Measurements from ENCODE around the gene ATE1.

Gene ATE1

GRCh38 chr10:121899727-121900126, 28.1 kb downstream of the ATE1 start:
- WGBS (ENCODE audit: extremely low coverage, insufficient coverage, insufficient read length), result no CpG with 5 or more reads among the region's 4 CpGs
- no peaks in the 10 kb centered on the region for H3K27me3 ChIP-seq (ENCODE audit: insufficient read depth, low read length)
- H2BK12ac ChIP-seq (ENCODE audit: low read length), result no peak overlapping the region
- no peak overlapping the region for H4K12ac ChIP-seq (ENCODE audit: low read depth, low read length)
- no peak overlapping the region for H3K4me2 ChIP-seq (ENCODE audit: low read length)
- no peak overlapping the region for H3K14ac ChIP-seq (ENCODE audit: low read length)
- no peak for DNase-seq
- H3K9me3 ChIP-seq (ENCODE audit: insufficient read depth, low read depth, low read length), result no peaks in the 10 kb centered on the region
- H2AFZ ChIP-seq (ENCODE audit: insufficient read depth, low read length, poor library complexity), result no peak overlapping the region
- no peak overlapping the region for H3K4me3 ChIP-seq (ENCODE audit: low read depth, low read length)
- no peaks in the 10 kb centered on the region for H3K79me2 ChIP-seq (ENCODE audit: control insufficient read depth, insufficient read depth, low read length, poor library complexity)
- no peak overlapping the region for H3K18ac ChIP-seq (ENCODE audit: low read length)
- no peak overlapping the region for H2AK5ac ChIP-seq (ENCODE audit: low read length)
- H4K91ac ChIP-seq (ENCODE audit: low read depth, low read length), result no peak overlapping the region
- no peak overlapping the region for H3K23ac ChIP-seq (ENCODE audit: low read length)
- no peak overlapping the region for H3K9ac ChIP-seq (ENCODE audit: low read length)
- H3K36me3 ChIP-seq (ENCODE audit: control insufficient read depth in 1 of 2, insufficient read depth in 2 of 2, low read length in 2 of 2), result peaks cover 0 to 1% of the 10 kb centered on the region in 2 experiments
- no peak overlapping the region for H2BK120ac ChIP-seq (ENCODE audit: insufficient read depth, low read length, poor library complexity)
- no peak overlapping the region for H3K27ac ChIP-seq (ENCODE audit: low read depth, low read length)
- H4K8ac ChIP-seq (ENCODE audit: low read depth, low read length), result no peak overlapping the region
- no peaks in the 10 kb centered on the region for H3K4me1 ChIP-seq (ENCODE audit: control insufficient read depth in 1 of 2, insufficient read depth in 2 of 2, low read length in 2 of 2)
- no peak overlapping the region for H3K4ac ChIP-seq (ENCODE audit: low read depth, low read length)
- no peak overlapping the region for H2BK5ac ChIP-seq (ENCODE audit: low read depth, low read length, poor library complexity)
- no peaks in the 10 kb centered on the region for H3K79me1 ChIP-seq (ENCODE audit: low read length)

DNA sequence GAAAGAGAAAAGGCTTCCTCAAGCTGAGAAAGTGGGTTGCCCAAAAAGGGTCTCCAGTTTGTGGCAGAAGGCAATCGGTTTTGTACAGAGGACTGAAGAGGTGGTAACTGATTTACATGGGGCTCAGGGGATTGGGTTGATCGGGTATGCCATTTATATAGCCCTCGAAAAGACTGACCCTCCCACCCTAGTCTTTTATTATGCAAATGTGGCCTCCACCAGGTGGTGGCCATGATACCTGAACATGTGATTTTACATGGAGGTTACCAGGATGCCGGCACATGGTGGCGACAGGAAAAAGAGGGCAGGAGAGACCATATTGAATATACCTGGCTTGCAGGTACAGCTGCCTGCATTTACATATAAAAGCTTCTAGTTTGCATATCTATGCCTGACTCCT, 36.7 kb downstream of the ATE1 start:
- H3K27me3 ChIP-seq (ENCODE audit: insufficient read depth, low read length), result no peaks in the 10 kb centered on the region
- H3K9me3 ChIP-seq (ENCODE audit: insufficient read depth, low read depth, low read length), result no peaks in the 10 kb centered on the region
- no peak overlapping the region for H4K8ac ChIP-seq (ENCODE audit: low read depth, low read length)
- peaks cover 2 to 7% of the 10 kb centered on the region in 2 experiments for H3K36me3 ChIP-seq (ENCODE audit: control insufficient read depth in 1 of 2, insufficient read depth in 2 of 2, low read length in 2 of 2)
- H3K9ac ChIP-seq (ENCODE audit: low read length), result no peak overlapping the region
- H3K18ac ChIP-seq (ENCODE audit: low read length), result no peak overlapping the region
- H3K23ac ChIP-seq (ENCODE audit: low read length), result no peak overlapping the region
- H4K12ac ChIP-seq (ENCODE audit: low read depth, low read length), result no peak overlapping the region
- H3K79me2 ChIP-seq (ENCODE audit: control insufficient read depth, insufficient read depth, low read length, poor library complexity), result no peaks in the 10 kb centered on the region
- H2AFZ ChIP-seq (ENCODE audit: insufficient read depth, low read length, poor library complexity), result no peak overlapping the region
- no peak overlapping the region for H3K27ac ChIP-seq (ENCODE audit: low read depth, low read length)
- WGBS (ENCODE audit: extremely low coverage, insufficient coverage, insufficient read length), result no CpG with 5 or more reads among the region's 5 CpGs
- H3K79me1 ChIP-seq (ENCODE audit: low read length), result no peaks in the 10 kb centered on the region
- H3K4me3 ChIP-seq (ENCODE audit: low read depth, low read length), result no peak overlapping the region
- no peak overlapping the region for H4K91ac ChIP-seq (ENCODE audit: low read depth, low read length)
- no peak overlapping the region for H3K4ac ChIP-seq (ENCODE audit: low read depth, low read length)
- DNase-seq, result no peak
- H2BK5ac ChIP-seq (ENCODE audit: low read depth, low read length, poor library complexity), result no peak overlapping the region
- H2BK12ac ChIP-seq (ENCODE audit: low read length), result no peak overlapping the region
- no peaks in the 10 kb centered on the region for H3K4me1 ChIP-seq (ENCODE audit: control insufficient read depth in 1 of 2, insufficient read depth in 2 of 2, low read length in 2 of 2)
- H2AK5ac ChIP-seq (ENCODE audit: low read length), result no peak overlapping the region
- no peak overlapping the region for H3K14ac ChIP-seq (ENCODE audit: low read length)
- no peak overlapping the region for H2BK120ac ChIP-seq (ENCODE audit: insufficient read depth, low read length, poor library complexity)
- H3K4me2 ChIP-seq (ENCODE audit: low read length), result no peak overlapping the region

GRCh38 chr10:121889212-121889611, 38.6 kb downstream of the ATE1 start:
- Histone ChIP-seq H2BK12ac (ENCODE audit: low read length) (no peak overlapping the region), H3K23ac (ENCODE audit: low read length) (no peak overlapping the region), H2AK5ac (ENCODE audit: low read length) (no peak overlapping the region), H3K9ac (ENCODE audit: low read length) (no peak overlapping the region), H3K27me3 (ENCODE audit: insufficient read depth, low read length) (no peaks in the 10 kb centered on the region), H4K8ac (ENCODE audit: low read depth, low read length) (no peak overlapping the region), H3K79me2 (ENCODE audit: control insufficient read depth, insufficient read depth, low read length, poor library complexity) (no peaks in the 10 kb centered on the region), H4K12ac (ENCODE audit: low read depth, low read length) (no peak overlapping the region), H4K91ac (ENCODE audit: low read depth, low read length) (no peak overlapping the region), H3K9me3 (ENCODE audit: insufficient read depth, low read depth, low read length) (no peaks in the 10 kb centered on the region), H3K79me1 (ENCODE audit: low read length) (no peaks in the 10 kb centered on the region), H3K14ac (ENCODE audit: low read length) (no peak overlapping the region), H3K4me3 (ENCODE audit: low read depth, low read length) (no peak overlapping the region), H2BK120ac (ENCODE audit: insufficient read depth, low read length, poor library complexity) (no peak overlapping the region), H2BK5ac (ENCODE audit: low read depth, low read length, poor library complexity) (no peak overlapping the region), H3K4ac (ENCODE audit: low read depth, low read length) (no peak overlapping the region), H3K4me1 (ENCODE audit: control insufficient read depth in 1 of 2, insufficient read depth in 2 of 2, low read length in 2 of 2) (no peaks in the 10 kb centered on the region), H3K18ac (ENCODE audit: low read length) (no peak overlapping the region), H2AFZ (ENCODE audit: insufficient read depth, low read length, poor library complexity) (no peak overlapping the region), H3K27ac (ENCODE audit: low read depth, low read length) (no peak overlapping the region), H3K4me2 (ENCODE audit: low read length) (no peak overlapping the region), H3K36me3 (ENCODE audit: control insufficient read depth in 1 of 2, insufficient read depth in 2 of 2, low read length in 2 of 2) (peaks cover 2 to 6% of the 10 kb centered on the region in 2 experiments)
- no peak for DNase-seq
- WGBS (ENCODE audit: extremely low coverage, insufficient coverage, insufficient read length), result no CpG with 5 or more reads among the region's 5 CpGs

GRCh38 chr10:121886997-121887622, 40.7 kb downstream of the ATE1 start:
- H4K91ac ChIP-seq (ENCODE audit: low read depth, low read length), result no peak overlapping the region
- no peak overlapping the region for H2BK12ac ChIP-seq (ENCODE audit: low read length)
- H3K18ac ChIP-seq (ENCODE audit: low read length), result no peak overlapping the region
- H3K79me1 ChIP-seq (ENCODE audit: low read length), result no peaks in the 10 kb centered on the region
- WGBS (ENCODE audit: extremely low coverage, insufficient coverage, insufficient read length), result no CpG with 5 or more reads among the region's 7 CpGs
- H3K36me3 ChIP-seq (ENCODE audit: control insufficient read depth in 1 of 2, insufficient read depth in 2 of 2, low read length in 2 of 2), result no peaks in the 10 kb centered on the region
- no peak overlapping the region for H3K14ac ChIP-seq (ENCODE audit: low read length)
- H2AFZ ChIP-seq (ENCODE audit: insufficient read depth, low read length, poor library complexity), result no peak overlapping the region
- H3K79me2 ChIP-seq (ENCODE audit: control insufficient read depth, insufficient read depth, low read length, poor library complexity), result no peaks in the 10 kb centered on the region
- H4K12ac ChIP-seq (ENCODE audit: low read depth, low read length), result no peak overlapping the region
- peak; percentile 26 to 79 for DNase-seq
- no peaks in the 10 kb centered on the region for H3K27me3 ChIP-seq (ENCODE audit: insufficient read depth, low read length)
- H3K9me3 ChIP-seq (ENCODE audit: insufficient read depth, low read depth, low read length), result no peaks in the 10 kb centered on the region
- H2AK5ac ChIP-seq (ENCODE audit: low read length), result no peak overlapping the region
- no peak overlapping the region for H3K27ac ChIP-seq (ENCODE audit: low read depth, low read length)
- no peak overlapping the region for H3K4me2 ChIP-seq (ENCODE audit: low read length)
- no peak overlapping the region for H4K8ac ChIP-seq (ENCODE audit: low read depth, low read length)
- H3K4ac ChIP-seq (ENCODE audit: low read depth, low read length), result no peak overlapping the region
- H3K23ac ChIP-seq (ENCODE audit: low read length), result no peak overlapping the region
- no peak overlapping the region for H2BK5ac ChIP-seq (ENCODE audit: low read depth, low read length, poor library complexity)
- no peak overlapping the region for H3K9ac ChIP-seq (ENCODE audit: low read length)
- H3K4me3 ChIP-seq (ENCODE audit: low read depth, low read length), result no peak overlapping the region
- no peak overlapping the region for H2BK120ac ChIP-seq (ENCODE audit: insufficient read depth, low read length, poor library complexity)
- H3K4me1 ChIP-seq (ENCODE audit: control insufficient read depth in 1 of 2, insufficient read depth in 2 of 2, low read length in 2 of 2), result no peaks in the 10 kb centered on the region

All from trophoblast cell (in vitro differentiated cells and primary cell).